Lower leg skin (tissue), 4 donors: Measurements from ENCODE around the gene ADM. TPM values are rescaled to one million over a fixed set of nuclear protein-coding genes. Genes with fewer than 3 reads are reported as not detected.

Source experiments
- DNase-seq, 2 donors: peaks; one replicate each; pipeline ENCODE4 v3.0.0-alpha.2; 2019; ENCODE audit warnings: low spot score in 2 of 2
- H3K4me3 ChIP-seq: fragments of 200-600 bp; sonication (generic); 2 replicates; pipeline ENCODE4 v1.5.1; 2017; ENCODE audit warnings: mild to moderate bottlenecking, low read depth; ENCODE audit not compliant: poor library complexity, severe bottlenecking
- POLR2A ChIP-seq, 2 donors: fragments of 450-650 bp; IDR thresholded peaks; one replicate each; pipeline ENCODE4 v1.6.1; 2016 to 2017; ENCODE audit warnings: antibody characterized with exemption in 2 of 2, mild to moderate bottlenecking in 1 of 2, moderate library complexity in 1 of 2
- WGBS, 2 donors: methylation state at CpG; one replicate each; pipeline ENCODE4 v1.1.5; 2018; 5-methylcytosine and 5-hydroxymethylcytosine counted together
- intact Hi-C: fragments of 100-400 bp; cut with DNase I; formaldehyde crosslinking; loops from one replicate; pipeline ENCODE4 v1.15.0; 2023; ENCODE audit warnings: low total_unique reads
- total RNA-seq, 4 donors: library from RNA; depleted of rRNA; stranded (reverse); fragments of >200 nt; gene quantifications; one replicate each; pipeline ENCODE4 v1.1.0, GENCODE V29; 2016
- TF ChIP-seq, protein P1 (sequence below), 3 donors: fragments of 450-650 bp; IDR thresholded peaks; one replicate each; pipeline ENCODE4 v1.5.1; 2016; ENCODE audit warnings: antibody characterized with exemption in 3 of 3, mild to moderate bottlenecking in 3 of 3, moderate library complexity in 2 of 3

The ADM gene
- total RNA-seq, 4 donors from 2014 or later = 117 to 406 (median 299) TPM

- TF ChIP-seq, protein P1, sequence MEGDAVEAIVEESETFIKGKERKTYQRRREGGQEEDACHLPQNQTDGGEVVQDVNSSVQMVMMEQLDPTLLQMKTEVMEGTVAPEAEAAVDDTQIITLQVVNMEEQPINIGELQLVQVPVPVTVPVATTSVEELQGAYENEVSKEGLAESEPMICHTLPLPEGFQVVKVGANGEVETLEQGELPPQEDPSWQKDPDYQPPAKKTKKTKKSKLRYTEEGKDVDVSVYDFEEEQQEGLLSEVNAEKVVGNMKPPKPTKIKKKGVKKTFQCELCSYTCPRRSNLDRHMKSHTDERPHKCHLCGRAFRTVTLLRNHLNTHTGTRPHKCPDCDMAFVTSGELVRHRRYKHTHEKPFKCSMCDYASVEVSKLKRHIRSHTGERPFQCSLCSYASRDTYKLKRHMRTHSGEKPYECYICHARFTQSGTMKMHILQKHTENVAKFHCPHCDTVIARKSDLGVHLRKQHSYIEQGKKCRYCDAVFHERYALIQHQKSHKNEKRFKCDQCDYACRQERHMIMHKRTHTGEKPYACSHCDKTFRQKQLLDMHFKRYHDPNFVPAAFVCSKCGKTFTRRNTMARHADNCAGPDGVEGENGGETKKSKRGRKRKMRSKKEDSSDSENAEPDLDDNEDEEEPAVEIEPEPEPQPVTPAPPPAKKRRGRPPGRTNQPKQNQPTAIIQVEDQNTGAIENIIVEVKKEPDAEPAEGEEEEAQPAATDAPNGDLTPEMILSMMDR (IDR thresholded peaks at IDR 0.05) = no peak
- no peak for TF ChIP-seq POLR2A (IDR thresholded peaks at IDR 0.05)
- no peak overlapping the region for H3K4me3 ChIP-seq
- 75 to 82% methylated on average over 9 of the region's 9 CpGs for WGBS, 2 donors
- no peak for DNase-seq
- intact Hi-C loops = no loop called here
Measured at GRCh38 chr11:10287766-10288715, 16.8 kb upstream of the ADM start.

GRCh38 chr11:10288881-10289764 is 15.8 kb upstream of the ADM start:
- intact Hi-C loops = no loop called here
- TF ChIP-seq, protein P1 (IDR thresholded peaks at IDR 0.05) = no peak
- TF ChIP-seq POLR2A (IDR thresholded peaks at IDR 0.05) = no peak
- no peak for DNase-seq
- WGBS, 2 donors = 85 to 86% methylated on average over 12 to 23 of the region's 24 CpGs
- H3K4me3 ChIP-seq = no peak overlapping the region

DNA sequence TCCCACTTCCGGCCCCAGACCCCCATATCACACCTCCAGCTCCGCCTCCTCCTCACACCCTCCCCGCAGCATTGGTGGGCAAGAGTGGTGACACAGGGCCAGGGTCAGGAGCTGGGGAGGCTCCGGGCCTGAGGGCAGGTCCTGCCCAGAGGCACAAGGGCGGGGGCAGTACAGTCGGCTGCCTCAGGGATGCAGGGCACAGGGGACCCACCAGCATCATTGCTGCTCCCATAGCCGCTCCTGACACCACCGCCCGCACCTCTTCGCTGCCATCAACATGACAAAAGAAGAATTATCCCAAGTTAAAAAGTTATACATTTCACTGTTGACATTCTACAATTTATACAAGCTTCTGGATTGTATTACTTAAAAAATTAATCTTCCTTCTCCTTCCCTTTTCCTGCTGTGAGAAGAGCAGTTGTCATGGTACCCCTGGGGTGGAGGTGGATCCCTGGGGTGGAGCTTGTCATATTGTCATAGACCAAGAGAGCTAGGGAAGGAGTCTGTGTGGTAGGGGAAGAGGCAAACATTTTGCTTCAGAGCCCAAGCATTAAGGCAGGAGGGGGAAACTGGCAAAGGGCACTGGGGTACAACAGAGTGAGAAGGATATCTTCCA is 15.0 kb upstream of the ADM start:
- H3K4me3 ChIP-seq = no peak overlapping the region
- DNase-seq = no peak
- intact Hi-C loops = no loop called here
- TF ChIP-seq, protein P1 (IDR thresholded peaks at IDR 0.05) = no peak
- TF ChIP-seq POLR2A (IDR thresholded peaks at IDR 0.05) = no peak
- WGBS, 2 donors = 72 to 88% methylated on average over 6 to 10 of the region's 10 CpGs

GRCh38 chr11:10291801-10292638 is 12.9 kb upstream of the ADM start:
- TF ChIP-seq, protein P1 (IDR thresholded peaks at IDR 0.05) = no peak
- no peak for TF ChIP-seq POLR2A (IDR thresholded peaks at IDR 0.05)
- intact Hi-C loops = no loop called here
- no peak for DNase-seq
- H3K4me3 ChIP-seq = no peak overlapping the region
- WGBS, 2 donors = 86 to 90% methylated on average over 17 of the region's 17 CpGs
